Measurements from ENCODE around the gene MINDY4. TPM values are rescaled to one million over a fixed set of nuclear protein-coding genes. Genes with fewer than 3 reads are reported as not detected.

Gene MINDY4
- total RNA-seq, 1 experiment from 2014 or later = 3.0 TPM

DNA sequence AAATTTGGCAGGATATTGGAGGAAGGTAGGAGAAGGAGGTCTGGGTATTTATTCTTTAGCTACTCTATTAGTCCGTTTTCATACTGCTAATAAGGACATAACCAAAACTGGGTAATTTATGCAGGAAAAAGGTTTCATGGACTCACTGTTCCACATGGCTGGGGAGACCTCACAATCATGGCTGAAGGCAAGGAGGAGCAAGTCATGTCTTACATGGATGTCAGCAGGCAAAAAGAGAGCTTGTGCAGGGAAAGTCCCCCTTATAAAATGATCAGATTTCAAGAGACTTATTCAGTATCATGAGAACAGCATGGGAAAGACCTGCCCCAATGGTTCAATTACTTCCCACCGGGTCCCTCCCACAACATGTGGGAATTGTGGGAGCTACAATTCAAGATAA lies 21.2 kb upstream of the MINDY4 start:
- intact Hi-C loops (cut with micrococcal nuclease) = no loop called here
- H3K4me2 ChIP-seq (ENCODE audit: low read length) = no peak overlapping the region
- no peaks in the 10 kb centered on the region for H3K9me2 ChIP-seq (replicated peaks; ENCODE audit: low read length)
- no peaks in the 10 kb centered on the region for H3K36me3 ChIP-seq (ENCODE audit: low read depth, low read length)
- no peaks in the 10 kb centered on the region for H3K27me3 ChIP-seq (ENCODE audit: low read length)
- TF ChIP-seq, protein P1, sequence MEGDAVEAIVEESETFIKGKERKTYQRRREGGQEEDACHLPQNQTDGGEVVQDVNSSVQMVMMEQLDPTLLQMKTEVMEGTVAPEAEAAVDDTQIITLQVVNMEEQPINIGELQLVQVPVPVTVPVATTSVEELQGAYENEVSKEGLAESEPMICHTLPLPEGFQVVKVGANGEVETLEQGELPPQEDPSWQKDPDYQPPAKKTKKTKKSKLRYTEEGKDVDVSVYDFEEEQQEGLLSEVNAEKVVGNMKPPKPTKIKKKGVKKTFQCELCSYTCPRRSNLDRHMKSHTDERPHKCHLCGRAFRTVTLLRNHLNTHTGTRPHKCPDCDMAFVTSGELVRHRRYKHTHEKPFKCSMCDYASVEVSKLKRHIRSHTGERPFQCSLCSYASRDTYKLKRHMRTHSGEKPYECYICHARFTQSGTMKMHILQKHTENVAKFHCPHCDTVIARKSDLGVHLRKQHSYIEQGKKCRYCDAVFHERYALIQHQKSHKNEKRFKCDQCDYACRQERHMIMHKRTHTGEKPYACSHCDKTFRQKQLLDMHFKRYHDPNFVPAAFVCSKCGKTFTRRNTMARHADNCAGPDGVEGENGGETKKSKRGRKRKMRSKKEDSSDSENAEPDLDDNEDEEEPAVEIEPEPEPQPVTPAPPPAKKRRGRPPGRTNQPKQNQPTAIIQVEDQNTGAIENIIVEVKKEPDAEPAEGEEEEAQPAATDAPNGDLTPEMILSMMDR (conservative IDR thresholded peaks at IDR 0.05; ENCODE audit: low read depth, low read length) = no peak
- TF ChIP-seq EZH2 (IDR thresholded peaks at IDR 0.05; ENCODE audit: low read length, unreplicated experiment) (no peak), EZH2phosphoT487 (IDR thresholded peaks at IDR 0.05; ENCODE audit: borderline replicate concordance, low read length) (no peak)
- no peak overlapping the region for H3K4me3 ChIP-seq (ENCODE audit: low read length)
- CTCF ChIA-PET = no interaction called here
- H4K20me1 ChIP-seq (ENCODE audit: low read length) = no peaks in the 10 kb centered on the region
- H3K4me1 ChIP-seq (ENCODE audit: insufficient read depth, low read length) = no peaks in the 10 kb centered on the region
- POLR2A ChIA-PET (ENCODE audit: unreplicated experiment) = no interaction called here
- H3K27ac ChIP-seq (ENCODE audit: low read length) = no peak overlapping the region
- no peak overlapping the region for H3K9ac ChIP-seq (ENCODE audit: low read length)
- no peaks in the 10 kb centered on the region for H3F3A ChIP-seq (ENCODE audit: low read length, unreplicated experiment)
- DNase-seq (no peak), ATAC-seq (no peak)
- no peaks in the 10 kb centered on the region for H3K79me2 ChIP-seq (ENCODE audit: low read length)
- no peak overlapping the region for H2AFZ ChIP-seq (ENCODE audit: low read length)
- H3K9me3 ChIP-seq (ENCODE audit: low read length) = no peaks in the 10 kb centered on the region
- no TSS peak for BruUV-seq (replicated peaks)

DNA sequence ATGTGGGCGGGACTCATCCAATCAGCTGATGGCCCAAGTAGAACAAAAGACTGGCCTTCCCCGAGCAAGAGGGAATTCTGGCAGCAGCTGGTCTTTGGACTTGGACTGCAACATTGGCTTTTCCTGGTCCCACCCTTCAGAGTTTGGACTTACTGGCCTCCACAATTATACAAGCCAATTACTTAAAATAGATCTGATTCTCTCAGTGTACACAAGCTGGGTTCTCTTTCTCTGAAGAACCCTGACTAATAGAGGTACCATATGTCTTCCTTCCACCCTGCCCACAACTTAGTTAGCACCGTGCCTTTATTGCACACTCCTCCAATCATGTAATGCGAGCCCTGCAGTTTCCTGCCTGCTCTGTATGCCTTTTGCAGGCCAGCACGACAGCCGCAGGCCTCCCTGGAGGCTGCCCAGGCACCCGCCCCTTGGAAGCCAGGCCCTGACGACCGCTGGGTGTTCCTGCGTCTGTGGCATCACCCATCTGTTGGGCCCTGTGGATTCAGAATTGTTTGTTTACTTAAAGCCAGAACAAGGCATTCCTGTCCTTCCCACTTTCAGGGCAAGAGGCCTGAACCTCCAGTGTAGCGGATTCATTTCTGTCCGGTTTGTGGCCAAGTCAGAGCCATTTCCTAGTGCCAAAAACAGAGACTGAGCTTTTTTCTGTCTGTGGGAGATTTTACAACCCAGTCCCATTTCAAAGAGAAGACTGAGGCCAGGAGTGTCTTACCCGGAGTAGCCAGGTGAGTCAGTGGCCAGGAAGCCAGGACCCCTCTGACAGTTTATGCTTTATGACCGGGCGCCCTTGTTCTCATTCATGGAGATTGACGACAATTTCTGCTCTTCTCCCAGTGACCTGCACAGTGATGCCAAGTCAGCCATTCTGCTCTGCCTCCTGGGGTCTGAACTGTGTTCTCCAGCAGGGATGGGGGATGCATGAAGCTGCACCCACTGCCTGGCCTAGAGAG lies 20.2 kb upstream of the MINDY4 start:
- no peak overlapping the region for H3K4me2 ChIP-seq (ENCODE audit: low read length)
- POLR2A ChIA-PET (ENCODE audit: unreplicated experiment) = no interaction called here
- CTCF ChIA-PET = no interaction called here

More for the DNA sequence above, 20.2 kb upstream of the MINDY4 start:
- TF ChIP-seq EZH2 (IDR thresholded peaks at IDR 0.05; ENCODE audit: low read length, unreplicated experiment) = no peak
- no peak for TF ChIP-seq EZH2phosphoT487 (IDR thresholded peaks at IDR 0.05; ENCODE audit: borderline replicate concordance, low read length)
- TF ChIP-seq, protein P1 (conservative IDR thresholded peaks at IDR 0.05; ENCODE audit: low read depth, low read length) = no peak
- DNase-seq = no peak
- no TSS peak for BruUV-seq (replicated peaks)
- Histone ChIP-seq H4K20me1 (ENCODE audit: low read length) (no peaks in the 10 kb centered on the region), H3K9ac (ENCODE audit: low read length) (no peak overlapping the region), H3K9me2 (replicated peaks; ENCODE audit: low read length) (no peaks in the 10 kb centered on the region), H3K36me3 (ENCODE audit: low read depth, low read length) (no peaks in the 10 kb centered on the region), H3K79me2 (ENCODE audit: low read length) (no peaks in the 10 kb centered on the region), H3K9me3 (ENCODE audit: low read length) (no peaks in the 10 kb centered on the region), H3F3A (ENCODE audit: low read length, unreplicated experiment) (no peaks in the 10 kb centered on the region), H3K27ac (ENCODE audit: low read length) (no peak overlapping the region), H3K27me3 (ENCODE audit: low read length) (no peaks in the 10 kb centered on the region), H3K4me3 (ENCODE audit: low read length) (no peak overlapping the region), H2AFZ (ENCODE audit: low read length) (no peak overlapping the region), H3K4me1 (ENCODE audit: insufficient read depth, low read length) (no peaks in the 10 kb centered on the region)
- intact Hi-C loops (cut with micrococcal nuclease) = no loop called here
- no peak for ATAC-seq

Measured in PC-3 (cell line).